ENCODE data around the gene SOBP.

DNA sequence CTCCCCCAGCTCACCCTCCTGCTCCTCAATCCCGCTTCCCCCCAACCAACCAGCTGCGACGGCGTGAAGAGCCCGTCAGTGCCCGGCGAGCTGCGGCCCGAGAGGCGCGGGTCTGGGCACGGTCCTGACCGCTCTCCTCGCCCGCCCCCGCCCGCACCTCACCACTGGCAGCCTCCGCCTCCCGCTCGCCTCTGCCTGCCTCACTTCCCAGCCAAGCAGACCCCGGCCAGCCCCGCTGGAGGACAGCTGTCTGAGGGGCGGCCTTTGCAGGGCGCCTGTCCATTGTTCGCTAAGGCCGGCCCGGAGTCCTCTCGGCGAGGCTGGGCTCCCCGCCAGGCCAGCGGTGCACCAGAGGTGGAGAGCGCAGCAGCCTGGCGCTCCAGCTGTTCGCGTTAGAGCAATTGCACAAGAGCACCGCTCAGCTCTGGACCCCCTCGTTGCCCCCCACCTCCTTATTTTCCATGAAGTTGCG is 1.3 kb downstream of the SOBP start:
- TF ChIP-seq, protein P1, sequence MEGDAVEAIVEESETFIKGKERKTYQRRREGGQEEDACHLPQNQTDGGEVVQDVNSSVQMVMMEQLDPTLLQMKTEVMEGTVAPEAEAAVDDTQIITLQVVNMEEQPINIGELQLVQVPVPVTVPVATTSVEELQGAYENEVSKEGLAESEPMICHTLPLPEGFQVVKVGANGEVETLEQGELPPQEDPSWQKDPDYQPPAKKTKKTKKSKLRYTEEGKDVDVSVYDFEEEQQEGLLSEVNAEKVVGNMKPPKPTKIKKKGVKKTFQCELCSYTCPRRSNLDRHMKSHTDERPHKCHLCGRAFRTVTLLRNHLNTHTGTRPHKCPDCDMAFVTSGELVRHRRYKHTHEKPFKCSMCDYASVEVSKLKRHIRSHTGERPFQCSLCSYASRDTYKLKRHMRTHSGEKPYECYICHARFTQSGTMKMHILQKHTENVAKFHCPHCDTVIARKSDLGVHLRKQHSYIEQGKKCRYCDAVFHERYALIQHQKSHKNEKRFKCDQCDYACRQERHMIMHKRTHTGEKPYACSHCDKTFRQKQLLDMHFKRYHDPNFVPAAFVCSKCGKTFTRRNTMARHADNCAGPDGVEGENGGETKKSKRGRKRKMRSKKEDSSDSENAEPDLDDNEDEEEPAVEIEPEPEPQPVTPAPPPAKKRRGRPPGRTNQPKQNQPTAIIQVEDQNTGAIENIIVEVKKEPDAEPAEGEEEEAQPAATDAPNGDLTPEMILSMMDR (IDR thresholded peaks at IDR 0.05): no peak
- no peak for TF ChIP-seq POLR2A (IDR thresholded peaks at IDR 0.05)

Measured in esophagus squamous epithelium (tissue), 4 donors.